ENCODE measurements around the gene KCTD16. TPM values are rescaled to one million over a fixed set of nuclear protein-coding genes. Genes with fewer than 3 reads are reported as not detected.

The KCTD16 gene
- total RNA-seq, 4 donors from 2014 or later, result 0.12 to 2.4 (median 0.26) TPM; not detected in 1

- intact Hi-C loops (cut with DNase I; ENCODE audit: low total_unique reads), result no loop called here
- Histone ChIP-seq H3K4me3 (no peak overlapping the region), H3K4me1 (no peaks in the 10 kb centered on the region), H3K9me3 (no peaks in the 10 kb centered on the region), H3K27me3 (no peaks in the 10 kb centered on the region), H3K27ac (no peak overlapping the region), H3K36me3 (no peaks in the 10 kb centered on the region)
- no peak for DNase-seq
- TF ChIP-seq POLR2A (IDR thresholded peaks at IDR 0.05), result no peak
- TF ChIP-seq, protein P1, sequence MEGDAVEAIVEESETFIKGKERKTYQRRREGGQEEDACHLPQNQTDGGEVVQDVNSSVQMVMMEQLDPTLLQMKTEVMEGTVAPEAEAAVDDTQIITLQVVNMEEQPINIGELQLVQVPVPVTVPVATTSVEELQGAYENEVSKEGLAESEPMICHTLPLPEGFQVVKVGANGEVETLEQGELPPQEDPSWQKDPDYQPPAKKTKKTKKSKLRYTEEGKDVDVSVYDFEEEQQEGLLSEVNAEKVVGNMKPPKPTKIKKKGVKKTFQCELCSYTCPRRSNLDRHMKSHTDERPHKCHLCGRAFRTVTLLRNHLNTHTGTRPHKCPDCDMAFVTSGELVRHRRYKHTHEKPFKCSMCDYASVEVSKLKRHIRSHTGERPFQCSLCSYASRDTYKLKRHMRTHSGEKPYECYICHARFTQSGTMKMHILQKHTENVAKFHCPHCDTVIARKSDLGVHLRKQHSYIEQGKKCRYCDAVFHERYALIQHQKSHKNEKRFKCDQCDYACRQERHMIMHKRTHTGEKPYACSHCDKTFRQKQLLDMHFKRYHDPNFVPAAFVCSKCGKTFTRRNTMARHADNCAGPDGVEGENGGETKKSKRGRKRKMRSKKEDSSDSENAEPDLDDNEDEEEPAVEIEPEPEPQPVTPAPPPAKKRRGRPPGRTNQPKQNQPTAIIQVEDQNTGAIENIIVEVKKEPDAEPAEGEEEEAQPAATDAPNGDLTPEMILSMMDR (IDR thresholded peaks at IDR 0.05), result no peak
Observed at GRCh38 chr5:144162686-144163085, 8.0 kb upstream of the KCTD16 start.

DNA sequence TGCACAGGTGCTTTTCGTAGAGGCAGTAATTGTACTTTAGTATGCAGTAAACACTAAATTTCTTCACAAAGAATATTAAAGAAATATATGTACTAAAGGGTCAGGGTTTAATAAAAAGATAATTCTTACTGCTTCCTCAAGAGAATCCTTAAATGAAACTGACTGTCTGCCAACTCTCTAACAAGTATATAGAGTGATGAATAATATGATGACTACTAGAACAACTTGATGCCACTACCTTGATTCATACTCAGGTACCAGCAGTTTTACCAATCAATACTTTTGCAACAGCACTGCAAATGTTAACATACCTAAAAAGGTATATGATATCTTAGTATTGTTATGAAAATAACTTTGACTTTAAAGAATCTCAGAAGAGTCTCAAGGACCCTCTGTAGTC, 4.0 kb upstream of the KCTD16 start:
- no peak for DNase-seq
- intact Hi-C loops (cut with DNase I; ENCODE audit: low total_unique reads), result no loop called here
- no peak overlapping the region for H3K27ac ChIP-seq
- no peak for TF ChIP-seq POLR2A (IDR thresholded peaks at IDR 0.05)
- TF ChIP-seq, protein P1 (IDR thresholded peaks at IDR 0.05), result no peak
- no peaks in the 10 kb centered on the region for H3K27me3 ChIP-seq
- peaks cover 3 to 6% of the 10 kb centered on the region in 2 donors for H3K4me1 ChIP-seq
- no peaks in the 10 kb centered on the region for H3K9me3 ChIP-seq
- H3K4me3 ChIP-seq, result no peak overlapping the region
- no peaks in the 10 kb centered on the region for H3K36me3 ChIP-seq

- no peak for DNase-seq
- H3K4me1 ChIP-seq, result peaks cover 3 to 6% of the 10 kb centered on the region in 2 donors
- H3K36me3 ChIP-seq, result no peaks in the 10 kb centered on the region
- H3K9me3 ChIP-seq, result no peaks in the 10 kb centered on the region
- no peaks in the 10 kb centered on the region for H3K27me3 ChIP-seq
- no peak for TF ChIP-seq POLR2A (IDR thresholded peaks at IDR 0.05)
- TF ChIP-seq, protein P1 (IDR thresholded peaks at IDR 0.05), result no peak
- intact Hi-C loops (cut with DNase I; ENCODE audit: low total_unique reads), result no loop called here
- H3K27ac ChIP-seq, result no peak overlapping the region
- no peak overlapping the region for H3K4me3 ChIP-seq
Observed at GRCh38 chr5:144167998-144168397, 2.7 kb upstream of the KCTD16 start.

DNA sequence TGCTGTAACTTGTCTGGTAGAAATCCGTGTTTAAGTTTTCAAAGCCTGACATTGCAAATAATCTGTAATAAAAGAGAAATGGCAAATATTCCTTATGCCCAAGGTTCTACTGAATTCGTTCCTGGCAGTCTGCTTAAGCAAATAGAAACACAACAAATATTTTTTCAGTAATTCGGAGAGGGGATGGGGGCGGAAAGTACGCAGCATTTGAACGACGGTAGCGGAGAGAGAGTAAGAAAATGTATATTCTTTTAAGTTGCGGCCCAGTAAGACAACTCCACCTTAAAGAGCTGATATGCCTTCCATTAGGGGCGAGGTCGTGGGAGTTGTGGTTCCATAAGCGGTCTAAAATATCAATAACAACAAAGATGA, 783 bp upstream of the KCTD16 start:
- H3K36me3 ChIP-seq, result no peaks in the 10 kb centered on the region
- H3K27me3 ChIP-seq, result no peaks in the 10 kb centered on the region
- no peak for TF ChIP-seq POLR2A (IDR thresholded peaks at IDR 0.05)
- TF ChIP-seq, protein P1 (IDR thresholded peaks at IDR 0.05), result no peak
- DNase-seq, result no peak
- peak overlapping the region; percentile 88 to 90 for H3K4me3 ChIP-seq
- no peaks in the 10 kb centered on the region for H3K9me3 ChIP-seq
- intact Hi-C loops (cut with DNase I; ENCODE audit: low total_unique reads), result no loop called here
- peaks cover 3 to 6% of the 10 kb centered on the region in 2 donors for H3K4me1 ChIP-seq
- H3K27ac ChIP-seq, result peak overlapping the region; percentile 78 to 79

DNA sequence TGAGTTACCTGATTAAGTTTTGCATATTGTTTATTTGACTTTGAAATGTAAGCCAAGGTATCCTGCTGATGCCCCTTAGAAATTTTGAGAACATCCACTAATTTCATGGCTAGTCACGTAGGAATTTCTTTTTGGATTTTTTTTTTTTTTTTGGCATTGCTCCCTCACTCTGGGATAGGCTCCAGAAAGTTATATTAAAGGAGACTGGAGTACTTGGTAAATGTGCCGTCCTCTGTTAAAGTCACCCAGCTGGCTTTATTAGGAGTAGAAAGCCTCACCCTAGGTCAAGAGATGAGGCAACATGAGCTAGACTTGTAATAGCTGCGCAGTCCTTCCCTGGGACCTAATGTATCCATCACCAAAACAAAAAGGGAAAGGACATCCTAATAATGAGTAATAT, 3.1 kb downstream of the KCTD16 start:
- intact Hi-C loops (cut with DNase I; ENCODE audit: low total_unique reads), result no loop called here
- Histone ChIP-seq H3K9me3 (no peaks in the 10 kb centered on the region), H3K27ac (no peak overlapping the region), H3K27me3 (no peaks in the 10 kb centered on the region), H3K36me3 (no peaks in the 10 kb centered on the region), H3K4me3 (no peak overlapping the region), H3K4me1 (peaks cover 3 to 6% of the 10 kb centered on the region in 2 donors)
- no peak for DNase-seq
- TF ChIP-seq, protein P1 (IDR thresholded peaks at IDR 0.05), result no peak
- no peak for TF ChIP-seq POLR2A (IDR thresholded peaks at IDR 0.05)

All from uterus (tissue), 4 donors.